AG10803 (cell line): Measurements from ENCODE around the gene MDGA2.

Experiments
- DNase-seq: peaks from one replicate; pipeline ENCODE4 v3.0.0; 2010; ENCODE audit warnings: low read depth
- H3K4me3 ChIP-seq: 2 replicates; pipeline ENCODE4 v1.5.1; 2011; ENCODE audit warnings: mild to moderate bottlenecking, low read length, control low read depth
- TF ChIP-seq, protein P1 (sequence below): conservative IDR thresholded peaks from 2 replicates; pipeline ENCODE4 v1.5.1; 2011; ENCODE audit warnings: mild to moderate bottlenecking, low read length, control low read depth, inconsistent platforms

MDGA2 gene

DNA sequence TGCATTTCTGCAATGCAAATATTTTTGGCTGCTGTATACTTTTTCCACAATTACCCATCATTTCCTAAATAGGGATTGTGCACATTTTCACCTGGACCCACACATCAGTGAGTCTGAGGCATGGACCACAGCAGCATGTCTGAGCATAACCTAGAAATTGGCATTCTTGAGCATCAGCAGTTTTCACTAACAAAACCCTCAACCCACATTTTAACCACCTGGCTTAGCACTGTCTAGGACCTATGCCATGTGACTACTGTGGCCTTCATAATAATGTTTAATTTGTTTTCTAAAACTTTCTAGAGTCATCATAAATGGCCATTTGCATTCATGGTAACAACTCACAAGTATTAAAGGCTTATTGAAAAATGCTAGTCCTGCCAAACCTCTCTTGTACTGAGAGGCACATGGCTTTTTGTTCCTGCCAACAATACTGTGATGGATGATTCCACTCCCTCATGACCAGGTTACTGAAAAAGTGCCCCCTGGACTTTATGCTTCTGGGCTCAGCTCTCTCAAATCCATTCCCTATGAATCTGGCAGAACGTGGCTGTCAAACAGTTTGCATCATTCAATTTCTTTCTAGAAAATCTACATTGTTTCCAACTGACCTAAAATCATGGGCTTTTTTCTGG lies 240.0 kb downstream of the MDGA2 start:
- no peak for DNase-seq
- TF ChIP-seq, protein P1, sequence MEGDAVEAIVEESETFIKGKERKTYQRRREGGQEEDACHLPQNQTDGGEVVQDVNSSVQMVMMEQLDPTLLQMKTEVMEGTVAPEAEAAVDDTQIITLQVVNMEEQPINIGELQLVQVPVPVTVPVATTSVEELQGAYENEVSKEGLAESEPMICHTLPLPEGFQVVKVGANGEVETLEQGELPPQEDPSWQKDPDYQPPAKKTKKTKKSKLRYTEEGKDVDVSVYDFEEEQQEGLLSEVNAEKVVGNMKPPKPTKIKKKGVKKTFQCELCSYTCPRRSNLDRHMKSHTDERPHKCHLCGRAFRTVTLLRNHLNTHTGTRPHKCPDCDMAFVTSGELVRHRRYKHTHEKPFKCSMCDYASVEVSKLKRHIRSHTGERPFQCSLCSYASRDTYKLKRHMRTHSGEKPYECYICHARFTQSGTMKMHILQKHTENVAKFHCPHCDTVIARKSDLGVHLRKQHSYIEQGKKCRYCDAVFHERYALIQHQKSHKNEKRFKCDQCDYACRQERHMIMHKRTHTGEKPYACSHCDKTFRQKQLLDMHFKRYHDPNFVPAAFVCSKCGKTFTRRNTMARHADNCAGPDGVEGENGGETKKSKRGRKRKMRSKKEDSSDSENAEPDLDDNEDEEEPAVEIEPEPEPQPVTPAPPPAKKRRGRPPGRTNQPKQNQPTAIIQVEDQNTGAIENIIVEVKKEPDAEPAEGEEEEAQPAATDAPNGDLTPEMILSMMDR: no peak

DNA sequence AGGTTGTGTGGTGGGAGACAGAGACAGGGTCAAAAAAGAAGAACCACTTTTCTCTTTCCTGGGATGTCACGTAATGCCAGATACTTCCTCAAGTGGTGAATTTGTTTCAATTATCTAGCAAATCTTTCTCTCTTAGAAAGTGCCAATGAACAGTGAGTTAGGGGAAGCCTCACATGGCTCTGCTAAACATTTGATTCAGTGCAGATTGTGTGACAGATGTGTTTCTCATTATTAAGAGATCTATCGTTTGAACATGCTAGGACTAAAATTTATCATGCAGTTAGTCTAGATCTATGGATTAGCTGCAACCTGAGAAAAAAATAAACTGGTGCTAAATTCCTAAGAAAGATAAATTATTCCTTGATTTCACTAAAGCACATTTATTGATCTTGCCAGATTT lies 247.8 kb downstream of the MDGA2 start:
- H3K4me3 ChIP-seq: no peak overlapping the region
- DNase-seq: no peak
- TF ChIP-seq, protein P1: no peak

More for the DNA sequence above, 240.0 kb downstream of the MDGA2 start:
- no peak overlapping the region for H3K4me3 ChIP-seq

DNA sequence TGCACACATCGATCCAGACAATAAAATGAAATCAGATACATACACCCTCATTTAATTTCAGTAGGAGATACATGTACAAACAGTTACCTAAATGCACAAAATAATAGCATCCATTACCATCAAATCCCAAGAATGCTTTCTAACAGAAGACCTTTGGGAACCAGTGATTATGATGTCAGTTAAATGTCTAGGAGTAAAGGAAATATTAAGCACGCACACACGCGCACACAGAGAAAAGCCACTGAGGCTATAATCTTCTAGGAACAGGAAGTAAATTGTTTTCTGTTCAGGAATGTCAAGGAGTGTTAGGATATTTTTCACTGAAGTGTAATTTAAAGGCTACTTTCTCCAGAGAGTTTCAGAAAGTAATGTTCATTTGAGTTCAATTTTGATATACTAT lies 250.1 kb downstream of the MDGA2 start:
- TF ChIP-seq, protein P1: no peak
- no peak overlapping the region for H3K4me3 ChIP-seq

DNA sequence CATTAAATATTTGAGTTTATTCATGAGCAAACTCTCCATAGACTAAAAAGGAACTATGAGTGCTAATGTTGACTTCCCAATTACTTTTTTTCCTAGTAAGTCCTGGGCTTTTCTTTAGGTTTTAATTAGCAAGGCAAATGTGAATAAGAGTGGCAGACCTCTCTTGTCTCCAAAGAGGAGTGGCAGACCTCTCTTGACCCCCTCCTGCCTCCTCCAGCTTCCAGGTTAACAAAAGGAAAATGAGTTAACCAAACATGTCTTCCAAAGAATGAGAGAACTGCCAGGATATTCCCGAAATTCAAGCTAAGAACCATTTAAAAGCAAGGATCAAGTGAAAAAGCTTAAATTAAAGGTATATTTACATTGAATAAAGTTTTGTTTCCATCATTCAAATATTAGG lies 253.2 kb downstream of the MDGA2 start:
- H3K4me3 ChIP-seq: no peak overlapping the region
- TF ChIP-seq, protein P1: no peak
- DNase-seq: no peak

More for the DNA sequence above, 250.1 kb downstream of the MDGA2 start:
- no peak for DNase-seq

DNA sequence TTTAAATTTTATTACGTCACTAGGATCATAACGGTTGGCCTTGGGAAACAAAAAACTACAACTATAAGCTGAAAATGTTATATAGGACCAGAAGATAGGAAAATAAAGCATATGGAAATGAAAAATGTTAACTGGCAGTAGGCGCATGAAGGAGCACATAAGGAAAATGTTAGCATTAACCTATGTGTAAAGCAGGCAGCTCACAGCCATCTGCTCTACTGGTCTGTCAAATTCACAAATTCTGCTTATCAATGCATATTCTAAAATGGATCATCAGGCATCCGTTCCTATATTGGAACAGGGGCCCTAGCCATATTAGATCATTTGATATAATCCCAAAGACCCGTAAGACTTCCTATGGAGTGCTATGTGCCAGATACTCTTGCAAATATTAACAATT lies 263.9 kb downstream of the MDGA2 start:
- H3K4me3 ChIP-seq: no peak overlapping the region
- TF ChIP-seq, protein P1: no peak
- no peak for DNase-seq

DNA sequence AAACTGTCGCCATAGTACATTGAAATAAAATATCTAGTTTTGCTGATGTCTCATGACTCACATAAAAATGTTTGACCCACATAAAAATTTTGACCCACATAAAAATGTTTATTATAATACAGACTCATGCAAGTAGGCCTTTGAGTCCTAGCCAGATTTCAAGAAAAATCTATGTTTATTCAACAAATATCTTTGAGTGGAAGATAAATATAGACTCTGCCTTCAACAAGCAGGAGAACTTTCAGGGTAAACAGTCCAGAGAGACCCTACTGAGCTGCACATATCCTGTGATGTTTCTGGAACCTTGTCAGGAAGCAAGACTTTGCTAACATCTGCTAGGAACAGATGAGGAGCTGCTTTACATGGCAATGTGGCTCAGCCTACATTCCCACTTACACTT lies 283.1 kb downstream of the MDGA2 start:
- H3K4me3 ChIP-seq: no peak overlapping the region
- no peak for DNase-seq
- TF ChIP-seq, protein P1: no peak

DNA sequence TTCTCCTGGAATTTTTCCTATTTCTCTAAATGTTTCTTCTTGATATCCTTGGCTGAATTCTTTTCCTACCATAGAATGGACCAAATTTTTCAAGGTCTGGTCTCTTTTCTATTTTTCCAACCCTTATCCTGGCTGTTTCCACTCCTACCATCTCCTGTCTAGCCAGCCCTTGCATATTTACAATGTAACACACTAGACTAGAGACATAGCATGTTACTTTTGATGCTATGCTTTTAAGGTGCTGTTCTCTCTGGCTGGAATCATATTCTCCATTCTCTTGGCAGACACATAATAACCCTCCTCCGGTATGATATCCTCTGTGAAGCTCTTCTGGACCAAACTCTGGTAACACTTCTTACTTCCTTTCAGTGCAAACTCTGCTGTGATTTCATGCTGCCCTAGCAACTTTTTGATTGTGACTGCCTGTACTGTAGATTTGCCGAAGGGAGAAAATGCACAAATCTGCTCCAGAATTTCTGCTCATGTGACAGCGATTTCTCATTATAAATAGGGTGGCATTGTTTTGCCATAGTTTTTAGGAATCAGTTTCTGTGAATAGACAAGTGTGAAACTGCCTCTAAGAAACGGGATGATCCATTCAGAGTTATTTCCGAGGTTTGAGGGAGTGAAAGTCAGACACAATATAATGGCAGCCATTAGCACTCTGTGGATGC lies 284.4 kb downstream of the MDGA2 start:
- no peak overlapping the region for H3K4me3 ChIP-seq
- TF ChIP-seq, protein P1: no peak
- DNase-seq: no peak
